Measurements from ENCODE around the gene SPIRE1. TPM values are rescaled to one million over a fixed set of nuclear protein-coding genes. Genes with fewer than 3 reads are reported as not detected.

SPIRE1 gene
- total RNA-seq, 4 donors from 2014 or later = 55.5 to 72.5 (median 60.4) TPM

GRCh38 chr18:12409469-12409868, 248.4 kb downstream of the SPIRE1 start:
- no peak overlapping the region for H3K4me3 ChIP-seq
- no peak for DNase-seq (ENCODE audit: low spot score in 2 of 2)
- H3K9me3 ChIP-seq = no peaks in the 10 kb centered on the region
- no peaks in the 10 kb centered on the region for H3K36me3 ChIP-seq
- TF ChIP-seq, protein P1, sequence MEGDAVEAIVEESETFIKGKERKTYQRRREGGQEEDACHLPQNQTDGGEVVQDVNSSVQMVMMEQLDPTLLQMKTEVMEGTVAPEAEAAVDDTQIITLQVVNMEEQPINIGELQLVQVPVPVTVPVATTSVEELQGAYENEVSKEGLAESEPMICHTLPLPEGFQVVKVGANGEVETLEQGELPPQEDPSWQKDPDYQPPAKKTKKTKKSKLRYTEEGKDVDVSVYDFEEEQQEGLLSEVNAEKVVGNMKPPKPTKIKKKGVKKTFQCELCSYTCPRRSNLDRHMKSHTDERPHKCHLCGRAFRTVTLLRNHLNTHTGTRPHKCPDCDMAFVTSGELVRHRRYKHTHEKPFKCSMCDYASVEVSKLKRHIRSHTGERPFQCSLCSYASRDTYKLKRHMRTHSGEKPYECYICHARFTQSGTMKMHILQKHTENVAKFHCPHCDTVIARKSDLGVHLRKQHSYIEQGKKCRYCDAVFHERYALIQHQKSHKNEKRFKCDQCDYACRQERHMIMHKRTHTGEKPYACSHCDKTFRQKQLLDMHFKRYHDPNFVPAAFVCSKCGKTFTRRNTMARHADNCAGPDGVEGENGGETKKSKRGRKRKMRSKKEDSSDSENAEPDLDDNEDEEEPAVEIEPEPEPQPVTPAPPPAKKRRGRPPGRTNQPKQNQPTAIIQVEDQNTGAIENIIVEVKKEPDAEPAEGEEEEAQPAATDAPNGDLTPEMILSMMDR (IDR thresholded peaks at IDR 0.05) = no peak
- TF ChIP-seq EP300 (IDR thresholded peaks at IDR 0.05) (no peak), POLR2A (IDR thresholded peaks at IDR 0.05) (no peak)
- peaks cover 0 to 32% (median 13%) of the 10 kb centered on the region in 4 donors for H3K4me1 ChIP-seq
- 51% methylated on average over 3 of the region's 3 CpGs for WGBS, 2 donors
- H3K27me3 ChIP-seq = no peaks in the 10 kb centered on the region
- H3K27ac ChIP-seq = peak overlapping the region in 3 of 4 donors; percentile 28 to 97 (median 95)

DNA sequence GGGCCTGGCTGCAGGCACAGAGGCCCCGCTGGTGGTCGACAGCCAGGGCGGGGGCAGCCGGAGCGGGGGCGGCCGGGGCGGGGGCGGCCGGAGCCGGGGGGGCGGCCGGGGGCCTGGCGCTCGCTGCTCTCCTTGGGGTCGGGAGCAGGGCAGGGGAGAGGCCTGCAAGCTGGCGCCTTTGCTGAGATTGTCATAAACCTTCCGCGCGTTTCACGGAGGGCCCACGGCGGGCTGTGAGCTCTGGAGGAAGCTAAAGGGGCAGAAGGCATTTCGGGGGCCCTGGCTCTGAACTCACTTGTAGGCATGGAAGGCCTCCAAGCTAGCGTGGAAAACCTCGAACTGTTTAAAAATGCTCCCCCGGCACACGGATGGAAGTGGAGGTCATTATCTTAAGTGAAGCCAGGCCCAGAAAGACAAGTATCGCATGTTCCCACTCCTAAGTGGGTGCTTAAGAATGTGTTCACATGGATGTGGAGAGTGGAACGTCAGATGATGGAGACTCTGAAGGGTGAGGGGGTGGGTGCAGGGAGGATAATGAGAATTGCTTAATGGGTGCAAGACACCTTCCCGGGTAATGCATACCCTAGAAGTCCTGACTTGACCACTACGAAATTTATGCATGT, 249.5 kb downstream of the SPIRE1 start:
- peak overlapping the region; percentile 79 to 97 (median 88) for H3K27ac ChIP-seq
- 4 to 8% methylated on average over 15 to 16 of the region's 32 CpGs for WGBS, 2 donors
- H3K4me3 ChIP-seq = peak overlapping the region; percentile 61 to 84 (median 76)
- H3K27me3 ChIP-seq = no peaks in the 10 kb centered on the region
- H3K36me3 ChIP-seq = no peaks in the 10 kb centered on the region
- no peak for DNase-seq (ENCODE audit: low spot score in 2 of 2)
- peak in 1 of 2 donors; percentile 52 for TF ChIP-seq EP300 (IDR thresholded peaks at IDR 0.05)
- no peak for TF ChIP-seq POLR2A (IDR thresholded peaks at IDR 0.05)
- TF ChIP-seq, protein P1 (IDR thresholded peaks at IDR 0.05) = no peak
- no peaks in the 10 kb centered on the region for H3K9me3 ChIP-seq
- peaks cover 0 to 25% (median 7%) of the 10 kb centered on the region in 4 donors for H3K4me1 ChIP-seq

DNA sequence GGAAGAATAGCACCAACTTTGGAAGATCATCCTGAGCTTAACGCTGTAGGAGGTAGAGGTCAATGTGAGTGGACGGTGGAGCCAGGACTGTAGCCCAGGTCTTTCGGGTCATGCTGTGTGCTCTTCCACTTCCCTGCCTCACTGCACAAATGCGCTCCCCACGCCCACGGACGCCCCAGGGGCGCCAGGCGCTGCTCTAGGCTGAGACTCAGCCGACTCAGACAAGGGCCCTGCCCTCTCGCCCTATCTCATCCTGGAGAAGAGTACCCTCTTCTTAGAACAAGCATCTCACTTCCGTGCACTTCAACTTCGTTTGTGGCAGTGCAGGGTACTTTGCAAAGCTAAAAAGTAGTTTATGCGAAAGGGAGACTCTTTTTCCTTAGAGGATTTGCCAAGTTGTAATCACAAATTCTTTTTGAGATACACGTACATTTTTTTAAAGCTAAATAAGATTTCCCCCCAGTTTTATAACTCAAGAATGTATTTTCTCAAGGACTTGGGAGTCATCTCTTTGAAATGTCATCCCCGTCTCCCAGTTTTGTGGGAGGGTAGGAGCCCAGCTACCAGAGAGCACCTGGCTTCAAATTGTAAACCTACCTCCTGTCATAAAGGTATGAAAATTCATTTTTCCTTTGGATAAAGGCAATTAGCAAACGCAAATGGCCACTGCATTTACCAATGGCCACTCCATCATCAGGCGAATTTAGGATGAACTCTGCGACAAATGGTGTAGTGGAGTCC, 251.4 kb downstream of the SPIRE1 start:
- Histone ChIP-seq H3K27ac (no peak overlapping the region), H3K9me3 (no peaks in the 10 kb centered on the region), H3K4me3 (no peak overlapping the region), H3K36me3 (no peaks in the 10 kb centered on the region), H3K27me3 (no peaks in the 10 kb centered on the region), H3K4me1 (peaks cover 0 to 22% (median 6%) of the 10 kb centered on the region in 4 donors)
- DNase-seq (ENCODE audit: low spot score in 2 of 2) = no peak
- TF ChIP-seq EP300 (IDR thresholded peaks at IDR 0.05) (no peak), POLR2A (IDR thresholded peaks at IDR 0.05) (no peak)
- TF ChIP-seq, protein P1 (IDR thresholded peaks at IDR 0.05) = no peak
- 77 to 86% methylated on average over 19 of the region's 19 CpGs for WGBS, 2 donors

GRCh38 chr18:12405066-12405465, 252.8 kb downstream of the SPIRE1 start:
- Histone ChIP-seq H3K4me1 (peaks cover 0 to 21% (median 5%) of the 10 kb centered on the region in 4 donors), H3K4me3 (no peak overlapping the region), H3K36me3 (no peaks in the 10 kb centered on the region), H3K9me3 (no peaks in the 10 kb centered on the region), H3K27me3 (no peaks in the 10 kb centered on the region), H3K27ac (no peak overlapping the region)
- no peak for DNase-seq (ENCODE audit: low spot score in 2 of 2)
- WGBS, 2 donors = 78 to 84% methylated on average over 3 of the region's 3 CpGs
- TF ChIP-seq, protein P1 (IDR thresholded peaks at IDR 0.05) = no peak
- TF ChIP-seq EP300 (IDR thresholded peaks at IDR 0.05) (no peak), POLR2A (IDR thresholded peaks at IDR 0.05) (no peak)

Data from tibial nerve (tissue), 4 donors.